Right lobe of liver (tissue), 4 donors: ENCODE measurements around the gene CAMKV.

Experiments
- POLR2A ChIP-seq: fragments of 450-650 bp; IDR thresholded peaks from one replicate; pipeline ENCODE4 v1.6.1; 2017; ENCODE audit warnings: antibody characterized with exemption, mild to moderate bottlenecking
- TF ChIP-seq, protein P1 (sequence below), 4 donors: fragments of 200-600 bp in 3 of 4; fragments of 450-650 bp in 1 of 4; IDR thresholded peaks; one replicate each; pipeline versions ENCODE4 v1.5.1 to v1.8.0; 2016 to 2022; ENCODE audit warnings: antibody characterized with exemption in 4 of 4, mild to moderate bottlenecking in 2 of 4
- donor health status: DM: no; HTN: no; CAD: no.
- donor health status: DM: no; HTN: no; CAD: no.
- donor health status: DM: no; HTN: yes; CAD: no.

DNA sequence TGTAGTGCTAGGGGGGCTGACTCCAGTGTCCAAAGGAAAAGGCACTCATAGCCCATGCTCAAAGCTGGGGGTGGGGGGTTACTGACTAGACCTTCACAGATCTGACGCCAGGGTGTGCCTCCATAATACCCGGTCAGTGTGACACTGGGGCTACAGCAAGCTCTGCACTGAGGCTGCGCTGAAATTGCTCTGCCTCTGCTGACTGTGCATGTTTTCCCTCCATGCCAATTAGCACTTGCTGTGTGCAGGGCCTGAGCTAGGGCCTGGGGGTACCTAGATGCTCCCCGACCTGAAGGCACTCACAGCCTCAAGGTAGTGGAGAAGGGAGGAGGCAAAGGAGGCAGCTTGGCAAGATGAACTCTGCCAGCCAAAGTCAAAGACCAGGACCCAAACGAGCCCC is 5.2 kb downstream of the CAMKV start:
- TF ChIP-seq, protein P1, sequence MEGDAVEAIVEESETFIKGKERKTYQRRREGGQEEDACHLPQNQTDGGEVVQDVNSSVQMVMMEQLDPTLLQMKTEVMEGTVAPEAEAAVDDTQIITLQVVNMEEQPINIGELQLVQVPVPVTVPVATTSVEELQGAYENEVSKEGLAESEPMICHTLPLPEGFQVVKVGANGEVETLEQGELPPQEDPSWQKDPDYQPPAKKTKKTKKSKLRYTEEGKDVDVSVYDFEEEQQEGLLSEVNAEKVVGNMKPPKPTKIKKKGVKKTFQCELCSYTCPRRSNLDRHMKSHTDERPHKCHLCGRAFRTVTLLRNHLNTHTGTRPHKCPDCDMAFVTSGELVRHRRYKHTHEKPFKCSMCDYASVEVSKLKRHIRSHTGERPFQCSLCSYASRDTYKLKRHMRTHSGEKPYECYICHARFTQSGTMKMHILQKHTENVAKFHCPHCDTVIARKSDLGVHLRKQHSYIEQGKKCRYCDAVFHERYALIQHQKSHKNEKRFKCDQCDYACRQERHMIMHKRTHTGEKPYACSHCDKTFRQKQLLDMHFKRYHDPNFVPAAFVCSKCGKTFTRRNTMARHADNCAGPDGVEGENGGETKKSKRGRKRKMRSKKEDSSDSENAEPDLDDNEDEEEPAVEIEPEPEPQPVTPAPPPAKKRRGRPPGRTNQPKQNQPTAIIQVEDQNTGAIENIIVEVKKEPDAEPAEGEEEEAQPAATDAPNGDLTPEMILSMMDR (IDR thresholded peaks at IDR 0.05) = no peak
- TF ChIP-seq POLR2A = no peak
